CD4-positive, alpha-beta T cell (primary cell): ENCODE data around the gene GSG1L. TPM values are rescaled to one million over a fixed set of nuclear protein-coding genes. Genes with fewer than 3 reads are reported as not detected.

Source experiments
- ATAC-seq: fragments of 200-7000 bp; cut with Tn5 transposase; one replicate; pipeline ENCODE4 v1.10.0; 2022; ENCODE audit warnings: mild to moderate bottlenecking; ENCODE audit not compliant: poor library complexity
- CTCF ChIA-PET: fragments of 350-600 bp; sonication (Branson Sonifier 250); formaldehyde crosslinking; loops from one replicate; lab custom pipeline; 2021; ENCODE audit warnings: antibody characterized with exemption, inconsistent platforms; lab: Charles Lee
- POLR2A ChIA-PET: fragments of 350-600 bp; sonication (Branson Sonifier 250); formaldehyde crosslinking; loops from one replicate; lab custom pipeline; 2021; ENCODE audit warnings: antibody characterized with exemption, inconsistent platforms; lab: Charles Lee
- DNase-seq, 14 experiments: peaks; one replicate each; pipeline ENCODE4 v3.0.0-alpha.2; 2013 to 2020; ENCODE audit warnings: mixed read lengths in 2 of 14
- H3K27ac ChIP-seq, 2 donors: one replicate each; pipeline versions ENCODE4 v1.5.1 to v1.7.0; 2013; ENCODE audit warnings: low read length in 2 of 2, low read depth in 1 of 2, mild to moderate bottlenecking in 1 of 2
- H3K27me3 ChIP-seq, 2 experiments: 1 replicate in 1 of 2; 2 replicates in 1 of 2; pipeline versions ENCODE4 v1.6.1 to v1.7.0; 2013; ENCODE audit warnings: low read length in 2 of 2, control low read depth in 1 of 2, mild to moderate bottlenecking in 1 of 2, moderate library complexity in 1 of 2; ENCODE audit not compliant: insufficient read depth in 2 of 2, control insufficient read depth in 1 of 2
- H3K36me3 ChIP-seq: one replicate; pipeline ENCODE4 v1.6.1; 2013; ENCODE audit warnings: low read length, control low read depth; ENCODE audit not compliant: insufficient read depth
- H3K4me1 ChIP-seq: one replicate; pipeline ENCODE4 v1.6.1; 2013; ENCODE audit warnings: low read length, control low read depth; ENCODE audit not compliant: insufficient read depth
- H3K4me3 ChIP-seq: one replicate; pipeline ENCODE4 v1.5.1; 2013; ENCODE audit warnings: mild to moderate bottlenecking, low read length, moderate library complexity
- H3K9me3 ChIP-seq, 2 experiments: 1 replicate in 1 of 2; 2 replicates in 1 of 2; pipeline versions ENCODE4 v1.6.1 to v1.7.0; 2013; ENCODE audit warnings: low read length in 2 of 2, mild to moderate bottlenecking in 2 of 2, control low read depth in 1 of 2, moderate library complexity in 1 of 2; ENCODE audit not compliant: control insufficient read depth in 1 of 2, insufficient read depth in 1 of 2
- H3K27ac Mint-ChIP-seq: one replicate; pipeline ENCODE4 v1.8.0; 2020; ENCODE audit warnings: mixed read lengths
- H3K27me3 Mint-ChIP-seq: one replicate; pipeline ENCODE4 v1.8.0; 2021; ENCODE audit warnings: mixed read lengths
- H3K36me3 Mint-ChIP-seq: one replicate; pipeline ENCODE4 v1.8.0; 2021; ENCODE audit warnings: low read depth, mixed read lengths
- H3K4me1 Mint-ChIP-seq: one replicate; pipeline ENCODE4 v1.8.0; 2021; ENCODE audit warnings: low read depth, mixed read lengths
- H3K4me3 Mint-ChIP-seq: one replicate; pipeline ENCODE4 v1.8.0; 2020; ENCODE audit warnings: mild to moderate bottlenecking, mixed read lengths
- H3K9me3 Mint-ChIP-seq: one replicate; pipeline ENCODE4 v1.8.0; 2020; ENCODE audit warnings: mixed read lengths
- intact Hi-C, 2 experiments: fragments of 100-400 bp; cut with DNase I in 1 of 2; cut with micrococcal nuclease in 1 of 2; formaldehyde crosslinking; loops; one replicate each; pipeline versions ENCODE4 v1.15.1 to v1.9.0; 2023 to 2025; cut with DNase I, micrococcal nuclease
- total RNA-seq, 174 experiments: library from RNA in 2 of 174; stranded (reverse) in 2 of 174; gene quantifications; one replicate each; pipeline ENCODE4 v1.2.3 and lab custom pipeline; 2021 to 2026
- TF ChIP-seq, protein P1 (sequence below): fragments of 200-600 bp; IDR thresholded peaks from one replicate; pipeline ENCODE4 v1.8.0; 2022; ENCODE audit warnings: antibody characterized with exemption, mild to moderate bottlenecking

GSG1L gene
- total RNA-seq, 2 experiments from 2014 or later, result not detected

DNA sequence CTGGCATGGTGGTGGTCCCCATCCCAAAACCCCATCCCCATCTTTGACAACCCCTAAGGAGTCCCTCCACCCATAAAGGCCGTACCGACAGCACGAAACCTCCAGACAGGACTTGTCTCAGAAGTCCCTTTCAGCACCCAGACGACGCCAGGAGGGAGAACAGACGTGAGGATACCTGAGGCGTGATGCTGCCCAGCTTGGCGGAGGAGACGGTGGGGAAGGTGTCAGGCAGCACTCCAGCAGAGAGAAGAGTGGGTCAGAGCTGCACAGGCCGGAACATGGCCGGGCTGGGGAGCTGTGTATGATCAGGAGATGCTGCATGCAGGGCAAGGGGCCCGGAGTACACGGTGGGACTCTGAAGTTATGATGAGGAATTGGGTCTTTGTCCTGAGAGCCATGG, 244.2 kb downstream of the GSG1L start:
- Mint-ChIP-seq H3K36me3 (no peaks in the 10 kb centered on the region), H3K4me1 (no peaks in the 10 kb centered on the region), H3K9me3 (no peaks in the 10 kb centered on the region), H3K4me3 (no peak overlapping the region), H3K27me3 (peaks cover 39% of the 10 kb centered on the region), H3K27ac (no peak overlapping the region)
- Histone ChIP-seq H3K27me3 (no peaks in the 10 kb centered on the region), H3K4me3 (no peak overlapping the region), H3K9me3 (no peaks in the 10 kb centered on the region), H3K27ac (no peak overlapping the region), H3K4me1 (no peaks in the 10 kb centered on the region), H3K36me3 (no peaks in the 10 kb centered on the region)
- POLR2A ChIA-PET, result no interaction called here
- intact Hi-C loops, result no loop called here
- DNase-seq (no peak), ATAC-seq (no peak)
- TF ChIP-seq, protein P1, sequence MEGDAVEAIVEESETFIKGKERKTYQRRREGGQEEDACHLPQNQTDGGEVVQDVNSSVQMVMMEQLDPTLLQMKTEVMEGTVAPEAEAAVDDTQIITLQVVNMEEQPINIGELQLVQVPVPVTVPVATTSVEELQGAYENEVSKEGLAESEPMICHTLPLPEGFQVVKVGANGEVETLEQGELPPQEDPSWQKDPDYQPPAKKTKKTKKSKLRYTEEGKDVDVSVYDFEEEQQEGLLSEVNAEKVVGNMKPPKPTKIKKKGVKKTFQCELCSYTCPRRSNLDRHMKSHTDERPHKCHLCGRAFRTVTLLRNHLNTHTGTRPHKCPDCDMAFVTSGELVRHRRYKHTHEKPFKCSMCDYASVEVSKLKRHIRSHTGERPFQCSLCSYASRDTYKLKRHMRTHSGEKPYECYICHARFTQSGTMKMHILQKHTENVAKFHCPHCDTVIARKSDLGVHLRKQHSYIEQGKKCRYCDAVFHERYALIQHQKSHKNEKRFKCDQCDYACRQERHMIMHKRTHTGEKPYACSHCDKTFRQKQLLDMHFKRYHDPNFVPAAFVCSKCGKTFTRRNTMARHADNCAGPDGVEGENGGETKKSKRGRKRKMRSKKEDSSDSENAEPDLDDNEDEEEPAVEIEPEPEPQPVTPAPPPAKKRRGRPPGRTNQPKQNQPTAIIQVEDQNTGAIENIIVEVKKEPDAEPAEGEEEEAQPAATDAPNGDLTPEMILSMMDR, result no peak
- CTCF ChIA-PET, result no interaction called here

DNA sequence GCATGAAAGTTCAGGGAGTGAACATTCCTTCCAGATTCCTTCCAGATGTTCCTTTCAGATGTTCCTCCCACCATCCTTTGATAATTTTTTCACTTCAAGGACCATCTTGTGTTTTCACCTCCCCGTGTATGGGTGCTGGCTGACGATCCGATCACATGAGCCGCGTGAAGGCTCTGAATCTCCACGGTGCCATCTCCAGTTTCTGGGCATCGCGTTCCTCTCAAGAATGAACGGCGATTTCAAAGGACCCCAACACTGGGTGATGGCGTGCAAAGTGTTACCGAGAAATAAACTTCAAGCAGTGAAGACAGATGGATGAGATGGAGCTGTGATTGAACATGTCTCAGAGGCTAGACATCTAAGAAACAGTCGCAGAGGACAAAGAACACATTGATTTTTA, 245.3 kb downstream of the GSG1L start:
- no peaks in the 10 kb centered on the region for H3K9me3 Mint-ChIP-seq
- intact Hi-C loops, result no loop called here
- Histone ChIP-seq H3K36me3 (no peaks in the 10 kb centered on the region), H3K9me3 (peaks cover 0 to 3% of the 10 kb centered on the region in 2 experiments), H3K27me3 (no peaks in the 10 kb centered on the region), H3K4me1 (no peaks in the 10 kb centered on the region), H3K4me3 (no peak overlapping the region), H3K27ac (no peak overlapping the region)
- TF ChIP-seq, protein P1, result no peak
- H3K27ac Mint-ChIP-seq, result no peak overlapping the region
- H3K4me1 Mint-ChIP-seq, result no peaks in the 10 kb centered on the region
- no peaks in the 10 kb centered on the region for H3K36me3 Mint-ChIP-seq
- H3K4me3 Mint-ChIP-seq, result no peak overlapping the region
- peaks cover 35% of the 10 kb centered on the region for H3K27me3 Mint-ChIP-seq
- no peak for DNase-seq
- ATAC-seq, result no peak
- CTCF ChIA-PET, result no interaction called here
- POLR2A ChIA-PET, result no interaction called here

DNA sequence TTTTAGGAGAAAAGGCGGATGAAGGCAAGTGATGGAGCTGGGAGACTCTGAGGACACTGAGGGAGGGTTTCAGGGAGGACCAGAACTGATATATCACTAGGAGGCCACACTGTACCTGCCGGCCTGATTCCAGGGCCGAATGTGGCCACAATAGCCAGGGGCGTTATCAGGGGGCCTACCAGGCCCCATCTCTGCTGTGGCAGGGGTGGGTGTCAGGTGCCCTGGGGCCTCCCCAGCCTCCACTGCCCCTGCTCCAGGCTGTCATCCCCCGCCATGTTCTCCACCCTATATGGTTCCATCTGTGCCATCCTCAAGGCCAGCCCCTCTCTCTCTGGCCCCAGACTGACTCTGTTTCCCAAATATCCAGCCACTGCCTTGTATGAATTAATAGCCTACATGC, 246.5 kb downstream of the GSG1L start:
- H3K27me3 Mint-ChIP-seq, result peaks cover 39% of the 10 kb centered on the region
- Histone ChIP-seq H3K4me1 (no peaks in the 10 kb centered on the region), H3K4me3 (no peak overlapping the region), H3K27ac (no peak overlapping the region), H3K27me3 (no peaks in the 10 kb centered on the region), H3K36me3 (no peaks in the 10 kb centered on the region), H3K9me3 (peaks cover 0 to 3% of the 10 kb centered on the region in 2 experiments)
- intact Hi-C loops, result no loop called here
- H3K36me3 Mint-ChIP-seq, result no peaks in the 10 kb centered on the region
- ChIA-PET CTCF (no interaction called here), POLR2A (no interaction called here)
- H3K9me3 Mint-ChIP-seq, result no peaks in the 10 kb centered on the region
- H3K4me3 Mint-ChIP-seq, result no peak overlapping the region
- DNase-seq, result no peak
- TF ChIP-seq, protein P1, result no peak
- ATAC-seq, result no peak
- no peak overlapping the region for H3K27ac Mint-ChIP-seq
- H3K4me1 Mint-ChIP-seq, result no peaks in the 10 kb centered on the region
